Fibroblast of pulmonary artery (primary cell): ENCODE data around the gene SLC24A4.

Experiments
- DNase-seq: peaks from one replicate; pipeline ENCODE4 v3.0.0-alpha.2; 2010; ENCODE audit warnings: low read depth
- H3K4me3 ChIP-seq: replicated peaks from 2 replicates; pipeline ENCODE4 v1.5.1; 2011; ENCODE audit warnings: low read depth, mild to moderate bottlenecking, control low read depth, low read length, moderate library complexity
- CTCF ChIP-seq: IDR thresholded peaks from 2 replicates; pipeline ENCODE4 v1.5.1; 2011; ENCODE audit warnings: mild to moderate bottlenecking, control low read depth, low read length, inconsistent platforms; ENCODE audit errors: missing control alignments

SLC24A4 gene

GRCh38 chr14:92443167-92443566, 120.2 kb downstream of the SLC24A4 start:
- no peak for TF ChIP-seq CTCF
- DNase-seq, result no peak
- no peak overlapping the region for H3K4me3 ChIP-seq

GRCh38 chr14:92443741-92444140, 120.8 kb downstream of the SLC24A4 start:
- DNase-seq, result no peak
- H3K4me3 ChIP-seq, result no peak overlapping the region
- no peak for TF ChIP-seq CTCF

- H3K4me3 ChIP-seq, result no peak overlapping the region
- no peak for DNase-seq
- no peak for TF ChIP-seq CTCF
Measured at GRCh38 chr14:92446771-92447170, 123.8 kb downstream of the SLC24A4 start.

GRCh38 chr14:92447416-92448197, 124.6 kb downstream of the SLC24A4 start:
- no peak for DNase-seq
- H3K4me3 ChIP-seq, result no peak overlapping the region
- TF ChIP-seq CTCF, result no peak

GRCh38 chr14:92448786-92449185, 125.8 kb downstream of the SLC24A4 start:
- H3K4me3 ChIP-seq, result no peak overlapping the region
- no peak for DNase-seq
- no peak for TF ChIP-seq CTCF

GRCh38 chr14:92449404-92450181, 126.6 kb downstream of the SLC24A4 start:
- no peak for DNase-seq
- TF ChIP-seq CTCF, result no peak
- no peak overlapping the region for H3K4me3 ChIP-seq
